GM21390 (cell line): Measurements from ENCODE around the gene ZNF559.
A peak's percentile ranks its signal among the peaks of the same experiment; 100 is the strongest.
"Not testable (repeated sequence)": the region's sequence is repeated elsewhere in the genome, so short reads cannot be mapped to it uniquely, and the experiment has no call there.

ENCODE experiments used
- ATAC-seq: cut with Tn5 transposase; IDR thresholded peaks from one replicate; pipeline ENCODE4 v1.9.1; 2021; ENCODE audit not compliant: unreplicated experiment

ZNF559 gene

DNA sequence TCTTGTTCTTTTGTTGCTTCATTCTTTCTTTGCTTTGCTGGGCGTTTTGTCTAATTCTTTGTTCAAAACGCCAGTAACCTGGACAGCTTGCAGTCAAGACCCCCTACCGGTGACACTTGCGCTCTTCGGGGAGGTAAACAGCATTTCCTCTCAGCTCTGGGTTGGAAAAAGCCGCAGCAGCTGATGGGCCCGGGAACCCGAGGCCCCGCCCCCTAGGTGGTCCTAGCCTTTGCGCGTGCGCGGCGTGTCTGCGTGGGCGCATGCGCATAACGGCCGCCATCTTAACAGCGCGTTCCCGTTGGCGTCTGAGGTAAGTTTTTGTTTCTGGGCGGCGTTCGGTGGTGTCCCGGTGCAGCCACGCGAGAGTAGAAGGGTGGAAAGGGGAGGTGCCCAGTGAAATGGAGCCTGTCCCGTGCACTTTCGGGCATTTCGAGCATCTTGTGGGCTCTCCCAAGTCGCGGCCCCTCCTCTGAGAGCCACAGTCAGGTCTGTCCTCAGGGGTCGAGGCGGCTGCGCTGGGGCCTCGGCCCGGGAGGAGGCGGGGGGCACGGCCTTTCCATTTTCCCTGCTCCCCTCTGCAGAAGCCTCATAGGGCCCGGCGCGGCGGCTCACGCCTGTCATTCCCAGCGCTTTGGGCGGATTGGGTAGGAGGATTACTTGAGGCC, at the start of gene ZNF559:
Gene ZNF559 (plus strand): TSS at position 261 of the 665 bp plus-strand sequence. CDS start 14,371 bp downstream, outside the sequence.
- ATAC-seq, result peak; percentile 95

DNA sequence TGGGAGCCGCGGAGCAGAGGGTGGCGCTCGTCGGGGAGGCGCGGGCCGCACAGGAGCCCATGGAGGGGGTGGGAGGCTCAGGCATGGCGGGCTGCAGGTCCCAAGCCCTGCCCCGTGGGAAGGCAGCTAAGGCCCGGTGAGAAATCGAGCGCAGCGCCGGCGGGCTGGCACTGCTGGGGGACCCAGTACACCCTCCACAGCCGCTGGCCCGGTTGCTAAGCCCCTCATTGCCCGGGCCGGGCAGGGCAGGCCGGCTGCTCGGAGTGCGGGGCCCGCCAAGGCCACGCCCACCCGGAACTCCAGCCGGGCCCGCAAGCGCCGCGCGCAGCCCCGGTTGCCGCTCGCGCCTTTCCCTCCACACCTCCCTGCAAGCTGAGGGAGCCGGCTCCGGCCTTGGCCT, 40.5 kb upstream of the ZNF559 start:
- ATAC-seq, result not testable (repeated sequence)

DNA sequence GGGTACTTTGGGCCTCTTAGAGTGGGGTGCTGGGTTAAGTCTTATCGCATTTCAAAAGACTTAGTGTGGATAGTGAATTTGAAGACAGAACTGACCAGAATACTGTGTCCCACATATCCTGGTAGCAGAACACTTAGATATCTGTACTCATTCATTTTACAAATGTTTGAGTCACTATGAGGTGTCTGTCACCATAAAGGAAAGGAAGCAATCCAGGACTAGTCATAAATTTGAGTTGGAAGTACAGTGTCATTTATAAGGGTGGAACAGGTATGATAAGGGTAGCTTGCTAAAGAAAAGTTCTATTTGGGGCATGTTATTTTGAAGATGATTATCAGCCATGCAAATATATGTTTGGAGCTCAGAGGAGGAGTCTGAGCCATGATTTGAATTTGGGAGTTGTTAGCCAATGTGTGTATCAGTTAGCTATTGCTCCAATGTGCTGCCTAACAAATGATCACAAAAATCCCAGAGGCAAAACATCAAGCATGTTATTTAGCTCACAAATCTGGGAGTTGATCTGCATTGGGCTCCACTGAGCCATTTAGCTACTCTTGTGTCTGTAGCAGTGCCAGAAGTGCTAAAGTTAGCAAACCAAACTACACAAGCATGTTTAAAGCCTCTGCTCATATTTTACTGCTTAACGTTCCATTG, 34.6 kb upstream of the ZNF559 start:
- no peak for ATAC-seq

DNA sequence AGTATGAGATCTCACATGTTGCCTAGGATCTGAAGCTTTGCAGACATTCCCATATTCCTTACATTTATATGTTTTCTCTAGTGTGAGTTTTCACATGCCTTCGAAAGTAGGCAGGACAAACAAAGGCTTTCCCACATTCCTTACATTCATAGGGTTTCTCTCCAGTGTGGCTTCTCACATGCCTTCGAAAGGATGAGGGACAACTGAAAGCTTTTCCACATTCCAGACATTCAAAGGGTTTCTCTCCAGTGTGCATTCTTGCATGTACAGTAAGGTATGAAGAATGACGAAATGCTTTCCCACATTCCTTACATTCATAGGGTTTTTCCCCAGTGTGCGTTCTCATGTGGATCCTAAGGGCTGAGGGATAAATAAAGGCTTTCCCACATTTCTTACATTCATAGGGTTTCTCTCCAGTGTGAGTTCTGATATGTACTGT, 28.5 kb upstream of the ZNF559 start:
- no peak for ATAC-seq

DNA sequence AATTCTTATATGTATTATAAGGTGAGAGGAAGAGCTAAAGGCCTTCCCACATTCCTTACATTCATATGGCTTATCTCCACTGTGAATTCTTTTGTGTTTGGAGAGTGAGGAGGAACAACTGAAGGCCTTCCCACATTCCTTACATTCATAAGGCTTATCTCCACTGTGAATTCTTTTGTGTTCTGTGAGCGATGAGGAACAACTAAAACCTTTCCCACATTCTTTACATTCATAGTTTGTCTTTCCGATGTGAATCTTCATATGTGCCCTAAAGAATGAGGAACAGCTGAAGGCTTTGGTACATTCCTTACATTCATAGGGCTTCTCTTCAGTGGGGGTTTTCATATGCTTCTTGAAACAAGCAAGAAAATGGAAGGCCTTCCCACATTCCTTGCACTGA, 27.6 kb upstream of the ZNF559 start:
- no peak for ATAC-seq

DNA sequence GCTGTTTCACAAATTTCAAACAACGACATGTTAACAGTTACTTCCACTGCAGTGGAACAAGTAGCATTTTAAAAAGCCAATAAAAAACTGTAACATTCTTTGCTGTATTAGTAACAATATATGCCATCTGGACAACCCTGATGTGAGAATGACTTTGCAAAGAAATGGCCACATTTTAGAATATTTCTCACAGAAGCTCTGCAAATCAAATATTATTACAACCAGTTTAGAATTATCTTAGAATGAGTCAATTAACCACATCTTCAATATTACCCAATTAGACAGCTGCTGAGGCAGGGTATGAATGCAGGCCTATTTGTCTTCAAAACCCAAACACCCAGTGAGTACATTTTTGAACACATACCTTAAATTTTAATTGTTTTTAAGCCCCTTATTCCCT, 17.5 kb upstream of the ZNF559 start:
- ATAC-seq, result no peak

DNA sequence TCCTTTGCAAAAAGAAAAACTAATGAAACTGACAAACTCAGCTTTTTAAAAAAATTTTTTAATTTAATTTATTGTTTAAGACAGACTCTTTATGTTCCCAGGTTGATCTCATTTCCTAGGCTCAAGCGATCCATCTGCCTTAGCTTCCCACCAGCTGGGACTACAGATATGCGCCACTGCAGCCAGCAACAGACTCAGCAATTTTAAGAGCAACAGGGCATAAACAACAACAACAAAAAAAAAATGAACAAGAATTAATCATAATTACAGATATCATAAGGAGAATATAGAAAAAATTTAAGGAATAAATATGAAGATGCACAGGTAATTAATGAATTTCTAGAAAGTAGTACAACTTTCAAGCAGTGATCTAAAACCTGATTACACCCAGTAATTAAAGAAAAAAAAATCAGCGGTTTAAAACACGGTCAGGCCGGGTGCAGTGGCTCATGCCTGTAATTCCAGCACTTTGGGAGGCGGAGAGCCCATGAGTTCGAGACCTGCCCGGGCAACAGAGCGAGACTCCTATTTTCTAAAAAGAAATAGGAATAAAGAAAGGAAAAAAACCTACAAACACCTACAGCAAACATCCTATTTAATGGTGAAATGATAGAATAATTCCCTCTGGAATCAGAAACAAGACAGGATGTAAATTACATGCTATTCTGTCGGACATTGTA, 15.7 kb upstream of the ZNF559 start:
- ATAC-seq, result no peak

DNA sequence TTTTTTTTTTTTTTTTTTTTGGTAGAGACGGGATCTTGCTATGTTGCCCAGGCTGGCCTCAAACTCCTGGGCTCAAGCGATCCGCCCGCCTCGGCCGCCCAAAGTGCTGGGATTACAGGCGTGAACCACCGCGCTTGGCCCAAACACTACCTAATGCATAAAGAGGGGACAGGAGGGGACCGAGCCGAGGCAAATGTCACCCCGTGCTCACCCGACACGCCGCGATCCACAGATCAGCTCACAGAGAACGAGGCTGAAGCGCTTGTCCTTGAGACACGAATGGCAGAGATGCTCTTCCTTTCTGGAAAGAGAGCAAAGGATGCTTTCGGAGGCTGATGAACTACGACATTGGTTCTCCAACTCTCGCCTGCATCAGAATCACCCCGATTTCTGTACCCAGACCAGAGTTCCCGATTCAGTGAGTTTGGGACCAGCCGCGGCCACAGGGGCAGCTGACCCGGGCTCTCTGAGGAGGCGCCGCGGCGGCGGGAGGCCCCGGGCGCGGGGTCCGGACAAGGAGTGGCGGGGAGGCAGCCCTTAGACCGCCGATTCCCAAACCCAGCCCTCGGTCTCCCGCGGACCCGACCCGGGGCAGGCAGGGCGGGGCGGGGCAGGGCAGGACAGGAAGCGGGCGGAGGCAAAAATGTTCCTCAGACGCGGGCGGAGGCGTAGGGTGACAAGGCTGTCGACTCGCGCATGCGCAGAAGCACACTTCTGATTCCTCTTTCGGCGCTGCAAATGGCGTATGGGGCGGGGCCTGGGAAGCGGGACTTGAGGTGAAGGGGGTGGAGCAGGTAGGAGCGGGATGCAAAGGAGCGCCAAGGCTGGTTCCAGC, 14.6 kb upstream of the ZNF559 start, which contains the start of gene ZNF699:
Gene ZNF699 (minus strand): TSS at position 700 of the 835 bp plus-strand sequence. CDS start 4,719 bp downstream, outside the sequence.
- ATAC-seq, result peak; percentile 84

DNA sequence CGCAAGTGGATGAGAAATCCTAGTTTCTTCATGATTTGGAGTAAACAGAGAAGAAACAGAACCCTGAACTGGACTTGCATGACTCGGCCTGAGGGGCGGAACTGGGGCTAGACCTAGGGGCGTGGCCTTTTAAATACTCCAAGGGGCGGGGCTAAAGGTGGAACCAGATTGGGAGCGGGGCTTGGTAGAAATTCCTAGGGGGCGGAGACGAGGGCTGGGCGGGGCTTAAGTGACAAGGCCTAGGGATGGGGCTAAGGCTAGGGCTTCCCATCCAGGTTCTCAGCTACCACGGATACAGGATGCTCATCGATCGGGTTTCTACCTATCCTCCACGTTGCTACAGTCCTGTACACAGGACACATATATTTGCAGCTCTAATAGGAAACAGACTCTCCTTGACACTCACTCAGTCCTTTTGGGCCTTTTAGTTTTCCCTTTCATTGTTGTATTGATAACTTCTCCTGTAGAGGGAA, 14.0 kb upstream of the ZNF559 start:
- ATAC-seq, result peak; percentile 66

DNA sequence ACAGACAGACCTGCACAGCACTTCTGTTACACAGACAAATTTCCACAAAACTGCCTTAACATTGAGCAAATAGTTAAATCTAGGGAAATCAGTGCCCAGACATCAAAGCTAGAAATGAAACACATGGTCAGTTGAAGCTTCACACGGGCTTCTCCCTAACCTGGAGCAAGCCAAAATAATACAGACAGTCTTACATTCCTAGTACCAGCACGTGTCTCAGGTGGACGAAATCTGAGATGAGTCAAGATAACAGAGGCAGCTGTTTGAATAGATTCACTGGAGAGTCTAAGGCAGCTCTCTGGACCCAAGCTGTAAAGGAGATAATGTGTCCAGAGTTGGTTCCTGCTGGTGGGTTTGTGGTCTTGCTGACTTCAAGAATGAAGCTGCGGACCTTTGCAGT, 10.2 kb upstream of the ZNF559 start:
- ATAC-seq, result no peak

DNA sequence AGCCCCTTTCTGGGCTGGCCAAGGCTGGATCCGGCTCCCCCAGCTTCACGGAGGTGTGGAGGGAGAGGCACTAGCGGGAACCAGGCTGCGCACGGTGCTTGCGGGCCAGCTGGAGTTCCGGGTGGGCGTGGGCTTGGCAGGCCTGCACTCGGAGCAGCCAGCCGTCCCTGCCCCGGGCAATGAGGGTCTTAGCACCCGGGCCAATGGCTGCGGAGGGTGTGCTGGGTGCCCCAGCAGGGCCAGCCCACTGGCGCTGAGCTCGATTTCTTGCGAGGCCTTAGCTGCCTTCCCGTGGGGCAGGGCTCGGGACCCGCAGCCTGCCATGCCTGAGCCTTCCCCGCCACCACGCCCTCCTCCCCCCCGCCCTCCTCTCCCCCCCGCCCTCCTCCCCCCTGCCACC, 2.6 kb upstream of the ZNF559 start:
- ATAC-seq, result no peak

DNA sequence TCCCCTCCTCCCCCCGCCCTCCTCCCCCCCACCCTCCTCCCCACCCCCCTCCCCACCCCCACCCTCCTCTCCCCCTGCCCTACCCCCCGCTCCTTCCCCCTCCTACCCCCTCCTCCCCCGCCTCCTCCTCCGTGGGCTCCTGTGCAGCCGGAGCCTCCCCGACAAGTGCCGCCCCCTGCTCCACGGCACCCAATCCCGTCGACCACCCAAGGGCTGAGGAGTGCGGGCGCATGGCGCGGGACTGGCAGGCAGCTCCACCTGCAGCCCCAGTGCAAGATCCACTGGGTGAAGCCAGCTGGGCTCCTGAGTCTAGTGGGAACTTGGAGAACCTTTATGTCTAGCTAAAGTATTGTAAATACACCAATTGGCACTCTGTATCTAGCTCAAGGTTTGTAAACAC, 2.2 kb upstream of the ZNF559 start:
- ATAC-seq, result not testable (repeated sequence)

DNA sequence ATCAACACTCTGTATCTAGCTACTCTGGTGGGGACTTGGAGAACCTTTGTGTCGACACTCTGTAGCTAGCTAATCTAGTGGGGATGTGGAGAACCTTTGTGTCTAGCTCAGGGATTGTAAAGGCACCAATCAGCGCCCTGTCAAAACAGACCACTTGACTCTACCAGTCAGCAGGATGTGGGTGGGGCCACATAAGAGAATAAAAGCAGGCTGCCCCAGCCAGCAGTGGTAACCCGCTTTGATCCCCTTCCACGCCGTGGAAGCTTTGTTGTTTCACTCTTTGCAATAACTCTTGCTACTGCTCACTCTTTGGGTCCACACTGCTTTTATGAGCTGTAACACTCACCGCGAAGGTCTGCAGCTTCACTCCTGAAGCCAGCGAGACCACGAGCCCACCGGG, 1.8 kb upstream of the ZNF559 start:
- not testable (repeated sequence) for ATAC-seq

DNA sequence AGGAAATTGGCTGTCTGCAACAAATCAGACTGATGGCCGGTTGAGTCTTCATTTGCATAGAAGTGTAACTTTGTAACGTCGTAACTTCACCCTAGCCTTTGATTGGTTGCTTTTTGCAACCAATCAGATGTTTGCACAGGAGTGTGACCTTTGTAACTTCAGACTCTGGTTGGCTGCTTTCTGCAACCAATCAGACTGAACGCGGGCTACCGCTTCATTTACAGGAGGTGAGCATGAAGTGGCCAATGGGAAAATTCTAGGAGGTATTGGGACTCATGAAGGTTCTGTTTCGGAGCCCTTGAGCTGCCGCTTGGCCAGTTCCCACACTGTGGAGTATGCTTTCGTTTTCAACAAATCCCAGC, 441 bp upstream of the ZNF559 start:
- peak; percentile 37 for ATAC-seq

DNA sequence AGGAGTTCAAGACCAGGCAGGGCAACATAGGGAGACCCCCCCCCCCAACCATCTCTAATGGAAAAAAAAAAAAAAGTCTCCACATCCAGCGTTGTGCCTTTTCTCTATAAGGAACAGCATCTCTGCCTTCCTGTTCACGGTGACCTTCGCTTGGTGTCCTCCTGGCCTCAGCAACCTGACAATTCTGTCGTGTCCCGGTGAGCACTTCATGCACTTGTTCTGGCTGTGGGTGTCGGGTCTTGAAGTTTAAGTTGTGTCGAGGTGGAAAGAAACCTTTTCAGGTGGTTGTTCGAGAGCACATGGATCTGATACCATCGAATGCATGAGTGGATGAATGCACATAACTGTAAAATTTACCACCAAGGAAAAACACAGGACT, 594 bp downstream of the ZNF559 start:
- no peak for ATAC-seq

DNA sequence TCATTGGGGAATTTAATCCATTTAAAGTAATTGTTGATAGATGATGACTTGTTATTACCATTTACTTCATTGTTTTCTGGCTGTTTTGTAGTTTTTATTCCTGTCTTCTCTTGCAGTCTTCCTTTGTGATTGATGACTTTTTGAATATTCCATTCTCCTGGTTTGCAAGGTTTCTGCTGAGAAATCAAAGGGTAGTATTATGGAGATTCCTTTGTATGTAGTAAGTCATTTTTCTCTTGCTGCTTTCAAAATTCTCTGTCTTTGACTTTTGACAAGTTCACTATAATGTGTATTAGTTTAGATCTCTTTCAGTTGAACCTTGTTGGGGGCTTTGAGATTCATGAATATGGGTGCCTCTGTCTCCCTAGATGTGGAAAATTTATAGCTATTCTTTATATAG, 6.0 kb downstream of the ZNF559 start:
- no peak for ATAC-seq

DNA sequence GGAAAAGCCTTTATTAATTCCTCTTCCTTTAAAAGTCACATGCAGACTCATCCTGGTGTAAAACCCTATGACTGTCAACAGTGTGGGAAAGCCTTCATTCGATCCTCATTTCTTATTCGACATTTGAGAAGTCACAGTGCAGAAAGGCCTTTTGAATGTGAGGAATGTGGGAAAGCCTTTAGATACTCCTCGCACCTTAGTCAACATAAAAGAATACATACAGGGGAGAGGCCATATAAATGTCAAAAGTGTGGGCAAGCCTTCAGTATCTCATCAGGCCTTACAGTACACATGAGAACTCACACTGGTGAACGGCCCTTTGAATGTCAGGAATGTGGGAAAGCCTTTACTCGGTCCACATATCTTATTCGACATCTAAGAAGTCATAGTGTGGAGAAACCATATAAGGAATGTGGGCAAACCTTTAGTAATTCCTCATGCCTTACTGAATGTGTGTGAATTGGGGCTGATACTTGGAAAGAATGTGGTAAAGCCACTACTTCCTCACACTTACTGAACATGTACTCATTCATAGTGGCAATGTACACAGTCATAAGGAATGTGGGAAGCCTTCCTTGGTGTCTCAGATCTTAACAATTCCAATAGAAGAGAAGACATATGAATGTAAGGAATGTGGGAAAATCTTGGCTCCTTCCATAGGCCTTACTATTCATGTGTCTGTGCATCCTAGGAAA, 18.8 kb downstream of the ZNF559 start:
- no peak for ATAC-seq

DNA sequence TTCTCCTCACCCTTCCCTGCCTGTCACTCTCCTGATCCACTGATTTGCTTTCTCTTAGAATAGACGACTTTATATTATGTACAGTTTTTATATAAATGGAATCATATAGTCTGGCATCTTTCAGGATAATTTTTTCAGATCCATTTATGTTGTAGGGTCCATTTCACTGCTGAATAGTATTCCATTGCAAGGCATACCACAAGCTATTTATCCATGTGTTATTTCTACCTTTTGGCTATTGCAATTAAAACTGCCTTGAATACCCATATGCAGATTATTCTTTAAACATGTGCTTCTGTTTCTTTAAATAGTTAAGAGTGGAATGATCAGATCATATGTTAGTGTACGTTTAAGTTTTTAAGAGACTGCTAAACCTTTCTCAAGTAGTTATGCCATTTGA, 21.0 kb downstream of the ZNF559 start:
- ATAC-seq, result no peak

DNA sequence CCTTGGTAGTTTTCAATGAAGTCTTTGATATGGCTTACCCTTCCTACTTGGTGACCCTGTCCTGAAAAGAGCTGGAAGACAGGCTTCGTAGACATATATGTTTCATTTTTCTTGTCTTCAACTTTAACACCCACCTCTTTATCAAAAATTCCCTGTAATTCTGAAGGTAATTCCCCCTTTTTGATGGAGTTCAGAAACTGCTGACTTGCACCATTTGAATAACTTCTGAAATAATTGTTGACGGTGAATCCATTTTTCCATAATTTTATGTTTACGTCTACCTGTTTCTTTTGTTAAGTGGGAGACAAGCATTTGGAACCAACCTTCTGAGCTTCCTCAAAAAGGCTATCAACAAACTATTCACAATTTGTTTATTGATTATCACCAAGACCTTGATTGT, 24.3 kb downstream of the ZNF559 start:
- no peak for ATAC-seq

DNA sequence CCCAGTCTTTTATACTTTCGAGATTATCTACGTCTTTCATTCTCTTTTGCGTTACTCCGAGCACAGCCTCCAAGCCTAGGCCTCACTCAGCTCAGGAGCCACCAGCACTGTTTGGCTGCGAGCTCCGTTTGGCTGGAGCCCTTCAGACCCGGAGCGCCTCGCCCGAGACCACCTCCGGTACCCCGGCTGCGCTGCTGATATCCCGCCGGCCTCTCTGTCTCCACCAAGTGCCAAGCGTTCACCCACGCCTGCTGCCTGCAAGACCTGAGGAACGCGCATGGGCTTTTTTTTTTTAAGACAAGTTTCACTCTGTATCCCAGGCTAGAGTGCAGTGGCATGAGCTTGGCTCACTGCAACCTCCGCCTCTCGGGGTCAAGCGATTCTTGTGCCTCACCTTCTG, 24.7 kb downstream of the ZNF559 start:
- no peak for ATAC-seq

DNA sequence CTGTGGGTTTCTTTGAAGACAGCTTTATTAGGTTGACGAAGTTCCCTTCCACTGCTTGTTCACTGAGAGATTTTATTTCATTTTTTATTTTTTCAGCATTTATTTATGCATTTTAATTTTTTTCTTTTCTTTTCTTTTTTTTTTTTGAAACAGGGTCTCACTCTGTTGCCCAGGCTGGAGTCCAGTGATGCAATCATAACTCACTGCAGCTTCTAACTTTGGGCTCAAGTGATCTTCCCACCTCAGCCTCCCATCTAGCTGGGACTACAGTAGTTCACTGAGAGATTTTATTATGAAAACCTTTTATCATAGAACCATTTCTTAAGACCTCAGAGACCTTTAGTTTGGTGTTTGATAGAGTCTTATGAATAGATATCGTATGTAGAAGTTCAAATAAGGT, 28.5 kb downstream of the ZNF559 start:
- no peak for ATAC-seq
